ENCODE data around the gene GALNT6.

The GALNT6 gene

DNA sequence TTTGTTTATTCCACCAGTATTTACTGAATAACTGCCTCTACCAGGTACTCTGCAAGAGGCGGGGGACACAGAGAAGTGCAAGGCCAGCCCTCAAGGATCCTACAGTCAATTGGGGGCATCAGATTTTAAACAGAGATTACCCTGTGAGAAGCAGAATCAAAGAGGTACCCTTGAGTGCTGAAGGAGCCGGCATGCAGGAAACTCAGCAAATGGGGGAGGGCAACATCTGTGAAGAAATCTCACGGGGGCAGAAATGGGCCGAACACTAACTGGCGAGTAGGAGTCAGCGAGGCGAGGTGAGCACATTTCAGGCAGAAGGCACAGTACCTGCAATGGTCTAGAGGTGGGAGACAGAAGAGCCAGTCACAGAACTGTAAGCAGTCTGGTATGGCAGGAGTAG, 9.0 kb downstream of the GALNT6 start:
- no peak for DNase-seq (ENCODE audit: extremely low read depth, low read depth)
- no peak for TF ChIP-seq CTCF (IDR thresholded peaks at IDR 0.05; ENCODE audit: low read depth, low read length)

GRCh38 chr12:51381226-51382079, 9.8 kb downstream of the GALNT6 start:
- no peak for DNase-seq (ENCODE audit: extremely low read depth, low read depth)
- no peak for TF ChIP-seq CTCF (IDR thresholded peaks at IDR 0.05; ENCODE audit: low read depth, low read length)

DNA sequence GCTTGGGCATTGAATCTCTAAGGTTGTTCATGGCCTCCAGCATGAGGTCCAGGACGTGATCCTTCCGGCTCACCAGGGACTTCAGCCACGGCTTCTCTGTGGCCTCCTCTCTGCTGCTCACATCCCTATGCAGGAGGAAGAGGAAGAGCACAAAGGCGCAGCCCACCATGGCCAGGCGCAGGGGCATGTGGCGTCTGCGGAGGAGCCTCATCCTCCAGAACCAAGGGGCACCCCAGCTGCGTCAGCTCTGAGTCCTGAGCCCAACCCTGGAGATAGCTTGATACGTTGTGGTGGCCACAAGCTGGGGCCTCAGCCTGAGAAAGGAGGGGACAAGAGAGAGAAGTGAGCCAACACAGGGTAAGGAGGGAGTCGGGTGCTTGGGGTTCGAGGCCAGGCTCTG, 11.6 kb downstream of the GALNT6 start:
- TF ChIP-seq CTCF (IDR thresholded peaks at IDR 0.05; ENCODE audit: low read depth, low read length) = no peak

DNA sequence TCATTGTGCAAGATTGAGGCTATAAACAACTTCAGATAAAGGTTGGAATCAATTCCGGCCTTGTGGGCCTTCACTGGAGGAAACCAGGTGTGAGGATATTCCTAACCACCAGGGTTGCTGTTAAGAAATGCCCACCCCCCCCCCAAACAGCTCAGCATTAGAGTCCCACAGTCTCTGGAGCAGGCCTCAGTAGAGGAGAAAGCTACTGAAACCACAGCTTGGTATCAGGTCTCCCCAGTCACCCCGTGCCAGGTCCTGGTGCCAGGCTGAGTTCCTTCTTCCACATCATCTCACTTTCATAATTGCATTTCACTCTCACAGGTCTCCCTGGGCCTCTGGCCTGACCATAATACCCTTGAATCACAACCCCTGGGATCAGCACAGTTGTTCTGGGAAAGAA, 12.5 kb downstream of the GALNT6 start:
- no peak for DNase-seq (ENCODE audit: extremely low read depth, low read depth)
- no peak for TF ChIP-seq CTCF (IDR thresholded peaks at IDR 0.05; ENCODE audit: low read depth, low read length)

More for the DNA sequence above, 11.6 kb downstream of the GALNT6 start:
- no peak for DNase-seq (ENCODE audit: extremely low read depth, low read depth)

- no peak for DNase-seq (ENCODE audit: extremely low read depth, low read depth)
- no peak; the same call in 1 of the 2 replicates for TF ChIP-seq CTCF (IDR thresholded peaks at IDR 0.05; ENCODE audit: low read depth, low read length)
These were observed 13.9 kb downstream of the GALNT6 start for GRCh38 chr12:51377099-51377984.

DNA sequence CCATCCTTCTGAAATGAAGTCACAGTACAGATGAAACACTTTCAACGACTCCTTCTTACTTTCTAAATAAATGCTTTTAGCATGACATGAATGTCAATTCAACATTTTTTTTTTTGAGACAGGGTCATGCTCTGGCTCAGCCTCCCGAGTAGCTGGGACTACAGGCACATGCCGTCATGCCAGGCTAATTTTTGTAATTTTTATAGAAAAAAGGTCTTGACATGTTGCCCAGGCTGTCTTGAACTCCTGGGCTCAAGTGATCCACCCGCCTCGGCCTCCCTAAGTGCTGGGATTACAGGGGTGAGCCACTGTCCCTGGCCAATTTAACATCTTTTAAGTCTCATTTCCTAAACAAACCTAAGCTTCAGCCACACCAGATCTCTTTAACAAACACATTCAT, 16.4 kb downstream of the GALNT6 start:
- no peak for TF ChIP-seq CTCF (IDR thresholded peaks at IDR 0.05; ENCODE audit: low read depth, low read length)
- no peak for DNase-seq (ENCODE audit: extremely low read depth, low read depth)

DNA sequence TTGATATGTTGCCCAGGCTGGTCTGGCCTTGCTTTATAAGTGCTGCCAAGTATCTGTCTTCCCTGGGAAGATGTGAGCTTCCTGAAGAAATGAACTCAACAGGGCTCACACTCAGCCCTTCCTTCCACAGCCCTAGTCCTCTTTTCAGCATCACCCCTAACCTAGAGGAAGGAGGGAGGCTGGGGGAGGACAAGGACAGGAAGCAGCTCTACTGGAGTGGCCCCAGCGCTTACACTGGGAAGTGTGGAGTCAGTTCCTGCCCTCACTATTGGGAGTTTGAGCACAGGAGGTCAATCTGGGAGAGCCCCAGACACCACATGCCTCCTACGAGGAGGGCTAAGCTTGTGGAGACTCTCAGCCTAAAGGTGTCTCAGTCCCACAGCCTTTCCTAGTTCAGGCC, 16.8 kb downstream of the GALNT6 start:
- TF ChIP-seq CTCF (IDR thresholded peaks at IDR 0.05; ENCODE audit: low read depth, low read length) = no peak
- DNase-seq (ENCODE audit: extremely low read depth, low read depth) = no peak
